Measurements from ENCODE around the gene TAOK3. TPM values are rescaled to one million over a fixed set of nuclear protein-coding genes. Genes with fewer than 3 reads are reported as not detected.

Gene TAOK3
- total RNA-seq, 2 experiments from 2014 or later = 47.4 to 53.4 TPM

- ChIA-PET CTCF (interaction anchor here (0.6 kb wide), 1 partner anchor 105 kb away, joined by 4 read pairs; no protein-coding TSS in a partner anchor), POLR2A (no interaction called here)
Observed at GRCh38 chr12:118353721-118354120, 19.0 kb downstream of the TAOK3 start.

DNA sequence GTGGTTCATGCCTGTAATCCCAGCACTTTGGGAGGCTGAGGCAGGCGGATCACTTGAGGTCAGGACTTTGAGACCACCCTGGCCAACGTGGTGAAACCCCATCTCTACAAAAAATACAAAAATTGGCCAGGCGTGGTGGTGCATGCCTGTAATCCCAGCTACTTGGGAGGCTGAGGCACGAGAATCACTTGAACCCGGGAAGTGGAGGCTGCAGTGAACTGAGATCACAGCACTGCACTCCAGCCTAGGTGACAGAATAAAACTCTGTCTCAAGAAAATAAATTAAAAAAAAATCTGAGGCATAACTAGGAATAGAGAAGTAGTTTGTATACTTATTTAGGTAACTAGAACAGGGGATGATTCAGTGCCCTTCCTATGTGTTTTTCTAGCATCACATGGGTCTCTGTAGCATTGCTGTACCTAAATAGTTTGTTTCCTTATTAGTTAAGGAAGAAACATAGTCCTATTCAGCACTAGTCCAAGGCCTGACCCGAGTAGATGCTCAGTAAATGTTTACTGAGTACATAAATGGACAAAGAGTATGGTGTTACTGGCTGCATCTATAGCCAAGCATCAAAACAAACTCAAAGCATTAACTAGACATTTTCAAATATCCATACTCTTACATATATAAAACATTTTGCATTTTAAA lies 21.7 kb downstream of the TAOK3 start:
- POLR2A ChIA-PET = interaction anchor here (0.7 kb wide), 2 partner anchors 30 to 51 kb away, joined by 8 to 9 read pairs; no protein-coding TSS in a partner anchor
- CTCF ChIA-PET = no interaction called here

GRCh38 chr12:118347916-118348315 lies 24.8 kb downstream of the TAOK3 start:
- POLR2A ChIA-PET = no interaction called here
- CTCF ChIA-PET = interaction anchor here (2.7 kb wide), 1 partner anchor 29 kb away, joined by 12 read pairs; the partner anchor contains the start of gene SUDS3

- CTCF ChIA-PET = interaction anchor here (2.7 kb wide), 1 partner anchor 30 kb away, joined by 12 read pairs; the partner anchor contains the start of gene SUDS3
Observed at GRCh38 chr12:118346895-118347294, 25.8 kb downstream of the TAOK3 start.

GRCh38 chr12:118345355-118345754 lies 27.4 kb downstream of the TAOK3 start:
- CTCF ChIA-PET = interaction anchor here (1.1 kb wide), 1 partner anchor 56 kb away, joined by 3 read pairs; no protein-coding TSS in a partner anchor

More at GRCh38 chr12:118346895-118347294, 25.8 kb downstream of the TAOK3 start:
- POLR2A ChIA-PET = no interaction called here

DNA sequence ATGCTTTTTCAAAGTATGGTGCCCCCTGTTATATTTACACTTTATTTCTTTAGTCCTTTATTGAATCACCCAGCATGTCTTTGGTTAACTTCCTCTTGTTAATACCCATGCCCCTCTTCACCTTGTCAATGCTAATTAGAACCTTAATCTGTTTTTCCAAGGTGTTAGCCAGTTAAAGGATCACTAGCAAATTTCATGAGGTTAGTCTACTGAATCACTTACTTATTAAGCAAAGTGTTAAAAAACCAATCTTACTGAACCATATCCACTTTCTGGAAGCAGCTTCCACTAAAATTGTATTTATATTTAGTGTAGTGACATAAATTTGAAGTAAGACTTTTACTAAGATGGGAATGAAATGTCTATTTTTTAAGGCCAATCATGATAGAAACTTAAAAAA lies 27.9 kb downstream of the TAOK3 start:
- POLR2A ChIA-PET = no interaction called here
- CTCF ChIA-PET = no interaction called here

More at GRCh38 chr12:118345355-118345754, 27.4 kb downstream of the TAOK3 start:
- POLR2A ChIA-PET = no interaction called here

DNA sequence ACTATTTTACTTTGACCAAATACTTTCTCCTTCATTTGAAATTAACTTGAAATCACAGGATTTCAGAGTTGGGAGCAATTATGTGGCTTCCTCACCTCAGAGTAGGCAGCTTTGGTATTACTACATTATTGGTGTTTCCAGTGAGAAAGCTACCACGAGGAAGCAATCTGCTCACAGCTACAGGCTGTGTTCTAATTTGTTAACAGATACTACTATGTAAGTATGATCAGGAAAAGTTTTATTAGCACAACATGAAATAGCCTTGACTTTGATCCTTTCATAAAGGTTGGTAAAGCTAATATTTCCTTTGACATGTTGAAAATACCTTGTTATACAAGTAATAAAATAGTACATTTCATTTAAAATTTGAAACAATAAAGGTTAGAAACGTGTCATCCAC lies 30.6 kb downstream of the TAOK3 start:
- ChIA-PET POLR2A (no interaction called here), CTCF (no interaction called here)

DNA sequence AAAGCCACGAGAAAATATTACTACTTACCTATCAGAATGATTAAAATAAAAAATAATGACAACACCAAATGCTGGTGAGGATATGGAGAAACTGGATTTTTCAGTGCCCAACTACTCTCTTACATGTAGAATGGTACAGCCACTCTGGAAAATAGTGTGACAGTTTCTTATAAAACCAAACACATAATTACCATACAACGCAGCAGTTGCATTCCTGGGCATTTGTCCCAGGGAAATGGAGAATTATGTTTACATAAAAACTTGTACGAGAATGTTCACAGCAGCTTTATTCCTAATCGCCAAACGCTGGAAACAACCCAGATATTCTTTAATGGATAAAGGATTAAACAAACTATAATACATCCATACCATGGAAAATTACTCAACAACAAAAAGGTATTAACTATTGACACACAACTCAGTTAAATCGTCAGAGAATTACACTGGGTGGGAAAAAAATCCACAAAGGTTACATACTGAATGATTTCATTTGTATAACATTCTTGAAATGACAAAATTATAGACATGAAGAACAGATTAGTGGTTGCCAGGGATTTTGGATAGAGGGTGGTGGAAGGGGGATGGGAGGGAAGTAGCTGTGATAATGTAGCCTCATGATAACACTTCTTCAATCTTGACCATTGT lies 35.4 kb downstream of the TAOK3 start:
- ChIA-PET CTCF (no interaction called here), POLR2A (no interaction called here)

DNA sequence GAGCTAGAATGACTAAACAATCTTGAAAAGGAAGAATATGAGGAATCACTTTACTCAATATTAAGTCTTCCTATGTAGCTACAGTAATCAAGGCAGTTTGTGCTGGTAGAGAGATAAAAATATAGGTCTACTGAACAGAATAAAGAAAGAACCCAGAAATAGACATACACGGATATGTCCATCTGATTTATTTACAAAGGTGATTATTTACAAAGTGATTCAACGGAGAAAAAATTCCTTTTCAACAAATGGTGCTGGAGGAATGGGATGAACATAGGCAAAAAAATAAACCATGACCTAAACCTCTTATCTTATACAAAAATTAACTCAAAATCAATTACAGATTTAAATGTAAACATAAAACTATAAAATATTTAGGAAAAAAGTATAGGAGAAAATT lies 36.6 kb downstream of the TAOK3 start:
- CTCF ChIA-PET = no interaction called here
- POLR2A ChIA-PET = no interaction called here

DNA sequence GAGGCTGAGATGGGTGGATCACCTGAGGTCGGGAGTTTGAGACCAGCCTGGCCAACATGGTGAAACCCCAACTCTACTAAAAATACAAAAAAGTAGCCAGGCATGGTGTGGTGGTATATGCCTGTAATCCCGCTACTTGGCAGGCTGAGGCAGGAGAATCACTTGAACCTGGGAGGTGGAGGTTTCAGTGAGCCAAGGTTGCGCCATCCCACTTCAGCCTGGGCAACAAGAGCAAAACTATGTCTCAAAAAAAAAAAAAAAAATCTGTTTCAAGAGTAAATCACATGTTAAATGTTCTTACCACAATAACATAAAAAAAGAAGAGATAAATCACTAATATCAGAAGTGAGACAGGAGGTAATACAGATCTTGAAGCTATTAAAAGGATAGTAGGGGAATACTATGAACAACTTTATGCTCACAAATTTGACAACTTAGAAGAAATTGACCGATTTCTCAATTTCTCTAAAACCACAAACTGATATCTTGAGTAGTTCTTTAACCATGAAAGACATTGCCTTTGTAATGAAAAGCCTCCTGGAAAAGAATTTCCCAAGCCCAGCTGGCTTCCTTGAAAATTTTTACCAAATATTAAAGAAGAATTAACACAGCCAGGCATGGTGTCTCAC lies 37.7 kb downstream of the TAOK3 start:
- ChIA-PET POLR2A (interaction anchor here (0.6 kb wide), 1 partner anchor 22 kb away, joined by 3 read pairs; no protein-coding TSS in a partner anchor), CTCF (no interaction called here)

- CTCF ChIA-PET = interaction anchor here (0.7 kb wide), 2 partner anchors 37 to 1201 kb away, joined by 4 read pairs; no protein-coding TSS in a partner anchor
Observed at GRCh38 chr12:118334241-118334640, 38.5 kb downstream of the TAOK3 start.

GRCh38 chr12:118332511-118332910 lies 40.2 kb downstream of the TAOK3 start:
- POLR2A ChIA-PET = no interaction called here

More at GRCh38 chr12:118334241-118334640, 38.5 kb downstream of the TAOK3 start:
- POLR2A ChIA-PET = no interaction called here

DNA sequence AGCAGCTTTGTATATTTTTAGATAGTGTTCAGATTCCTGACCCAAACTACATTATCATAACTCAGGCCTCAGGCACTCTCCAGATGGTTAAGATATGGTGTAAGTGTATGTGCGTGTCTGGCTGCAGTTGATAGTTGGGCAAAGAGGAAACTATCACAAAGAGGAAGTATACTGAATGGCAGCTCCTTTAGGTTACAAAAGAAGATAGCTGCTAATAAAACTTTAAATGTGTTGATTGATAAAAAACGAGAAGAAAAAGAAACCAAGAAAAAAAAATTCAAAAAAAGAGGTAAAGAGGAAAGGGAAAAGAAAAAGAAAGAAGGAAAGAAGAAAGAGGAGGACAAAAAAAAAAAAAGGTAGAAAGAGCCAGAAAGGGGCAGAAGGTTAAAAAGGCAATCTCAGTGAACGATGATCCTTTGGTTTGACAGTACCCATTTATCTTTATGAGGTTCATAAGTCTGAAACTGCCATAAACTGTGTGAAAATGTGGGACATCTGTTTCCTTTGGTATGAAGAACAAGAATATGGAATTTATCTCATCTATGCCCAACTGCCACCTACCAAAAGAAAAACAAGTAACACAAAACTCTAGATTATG lies 42.2 kb downstream of the TAOK3 start:
- ChIA-PET POLR2A (no interaction called here), CTCF (interaction anchor here (0.7 kb wide), 1 partner anchor 369 kb away, joined by 3 read pairs; no protein-coding TSS in a partner anchor)

More at GRCh38 chr12:118332511-118332910, 40.2 kb downstream of the TAOK3 start:
- CTCF ChIA-PET = no interaction called here

DNA sequence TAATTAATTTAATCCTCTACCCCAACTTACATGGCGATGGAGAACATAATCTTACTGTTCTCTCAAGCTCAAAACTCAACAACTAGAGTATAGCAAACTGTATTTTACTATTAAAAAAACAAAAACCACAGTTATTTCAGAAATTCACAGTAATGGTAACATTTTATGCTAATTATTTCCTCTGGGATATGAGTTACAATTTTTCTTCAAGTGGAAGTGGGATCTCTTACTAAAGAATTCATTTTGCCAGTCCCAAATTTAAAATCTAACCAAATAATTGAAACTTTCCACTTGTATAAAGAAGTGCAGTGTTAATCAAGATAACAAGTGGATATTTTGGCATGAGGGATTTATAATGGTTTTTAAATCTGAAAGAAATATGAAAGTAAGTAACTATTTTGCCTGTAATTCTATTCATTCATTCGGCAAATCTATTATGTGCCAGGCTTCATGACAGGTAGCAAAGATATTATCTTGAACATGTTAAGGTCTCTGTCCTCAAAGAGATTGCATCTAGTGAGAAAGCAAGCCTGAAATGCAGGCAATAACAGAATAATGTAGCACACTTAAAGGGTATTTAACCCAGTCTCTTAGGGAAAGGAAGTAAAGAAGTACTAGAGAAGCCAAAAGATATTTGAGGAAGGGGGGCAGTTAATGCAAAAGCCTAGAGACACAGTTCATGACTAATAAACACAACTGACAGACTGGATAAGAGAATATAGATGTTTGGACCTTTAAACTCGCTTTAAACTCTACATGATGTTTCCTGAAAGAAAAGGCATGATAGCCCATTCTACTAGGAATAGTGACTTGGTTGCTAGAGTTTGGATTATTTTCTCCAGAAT lies 44.0 kb downstream of the TAOK3 start:
- ChIA-PET CTCF (no interaction called here), POLR2A (no interaction called here)

DNA sequence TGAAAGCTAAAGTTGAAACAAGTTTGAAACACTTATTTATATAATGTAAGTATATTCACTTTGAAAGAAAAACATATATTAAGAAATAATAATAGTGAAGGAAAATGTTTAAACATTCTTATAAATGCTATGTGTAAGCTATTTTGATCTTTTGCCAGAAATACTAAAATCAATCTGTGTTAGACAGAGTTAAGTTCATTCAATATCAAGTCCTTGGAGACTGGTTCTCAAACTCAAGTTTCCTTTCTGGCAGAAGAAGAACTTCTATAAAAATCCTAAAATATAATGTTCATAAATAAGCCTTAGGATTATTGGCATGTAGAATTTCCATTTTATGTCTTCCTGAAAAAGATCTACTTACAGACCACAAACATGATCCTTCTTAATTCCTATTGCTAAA lies 45.3 kb downstream of the TAOK3 start:
- ChIA-PET POLR2A (no interaction called here), CTCF (no interaction called here)

GRCh38 chr12:118326991-118327390 lies 45.7 kb downstream of the TAOK3 start:
- POLR2A ChIA-PET = no interaction called here
- CTCF ChIA-PET = no interaction called here

DNA sequence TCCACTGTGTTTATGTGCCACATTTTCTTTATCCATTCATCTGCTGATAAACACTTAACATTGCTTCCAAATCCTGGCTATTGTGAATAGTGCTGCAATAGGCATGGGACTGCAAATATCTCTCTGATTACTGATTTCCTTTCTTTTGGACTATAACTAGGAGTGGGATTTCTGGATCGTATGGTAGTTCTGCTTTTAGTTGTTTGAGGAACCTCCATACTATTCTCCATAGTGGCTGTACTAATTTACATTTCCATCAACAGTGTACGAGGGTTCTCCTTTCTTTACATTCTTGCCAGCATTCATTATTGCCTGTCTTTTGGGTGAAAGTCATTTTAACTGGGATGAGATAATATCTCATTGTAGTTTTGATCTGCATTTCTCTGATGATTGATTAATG lies 47.6 kb downstream of the TAOK3 start:
- CTCF ChIA-PET = no interaction called here
- POLR2A ChIA-PET = no interaction called here

DNA sequence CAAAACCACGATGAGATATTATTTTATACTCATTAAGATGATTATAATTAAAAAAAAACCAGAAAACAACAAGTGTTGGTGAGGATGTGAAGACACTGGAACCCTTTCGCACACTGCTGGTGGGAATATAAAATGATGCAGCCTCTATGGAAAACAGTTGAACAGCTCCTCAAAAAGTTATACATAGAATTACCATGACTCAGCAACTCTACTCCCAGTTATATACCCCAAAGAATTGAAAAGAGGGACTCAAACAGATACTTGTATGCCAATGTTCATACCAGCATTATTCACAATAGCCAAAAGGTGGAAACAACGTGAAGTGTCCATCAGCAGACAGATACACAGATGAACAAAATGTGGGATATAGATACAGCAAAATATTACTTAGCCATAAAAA lies 53.1 kb downstream of the TAOK3 start:
- ChIA-PET CTCF (no interaction called here), POLR2A (no interaction called here)

DNA sequence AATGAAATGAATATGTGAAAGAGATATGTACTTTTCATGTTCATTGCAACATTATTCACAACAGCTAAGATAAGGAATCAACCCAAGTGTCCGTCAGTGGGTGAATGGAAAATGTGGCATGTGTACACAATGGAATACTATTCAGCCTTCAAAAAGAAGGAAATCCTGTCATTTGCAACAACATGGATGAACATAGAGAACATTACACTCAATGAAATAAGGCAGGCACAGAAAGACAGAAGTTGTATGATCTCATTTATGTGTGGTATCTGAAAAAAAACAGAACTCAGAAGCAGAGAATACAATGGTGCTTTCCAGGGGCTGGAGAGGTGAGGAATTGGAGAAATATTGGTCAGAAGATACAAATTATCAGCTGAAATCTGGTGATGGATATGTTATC lies 54.0 kb downstream of the TAOK3 start:
- CTCF ChIA-PET = no interaction called here
- POLR2A ChIA-PET = no interaction called here

Measured in activated CD8-positive, alpha-beta memory T cell treated with anti-CD3 and anti-CD28 coated beads for 36 hours (primary cell).